ACC112 (cell line): ENCODE measurements around the gene LRCH1.

Experiments used
- H2AFZ ChIP-seq: fragments of 200-600 bp; sonication (generic); one replicate; pipeline ENCODE4 v1.6.0; 2017; ENCODE audit warnings: antibody characterized with exemption, low read length; ENCODE audit not compliant: unreplicated experiment
- H3K27ac ChIP-seq: fragments of 200-600 bp; sonication (generic); 2 replicates; pipeline ENCODE4 v1.5.1; 2014; ENCODE audit warnings: low read depth, mild to moderate bottlenecking, antibody characterized with exemption, low read length, moderate library complexity
- H3K27me3 ChIP-seq: fragments of 200-600 bp; sonication (generic); 2 replicates; pipeline ENCODE4 v1.6.1; 2014; ENCODE audit warnings: mild to moderate bottlenecking, antibody characterized with exemption, low read length, moderate library complexity, mixed read lengths; ENCODE audit not compliant: insufficient read depth
- H3K36me3 ChIP-seq: fragments of 200-600 bp; sonication (generic); 2 replicates; pipeline ENCODE4 v1.6.1; 2016; ENCODE audit warnings: mild to moderate bottlenecking, antibody characterized with exemption, low read length, moderate library complexity, mixed read lengths; ENCODE audit not compliant: insufficient read depth
- H3K4me1 ChIP-seq: fragments of 200-600 bp; sonication (generic); one replicate; pipeline ENCODE4 v1.6.1; 2016; ENCODE audit warnings: low read length, mixed read lengths; ENCODE audit not compliant: insufficient read depth, unreplicated experiment, control insufficient read depth
- H3K4me3 ChIP-seq: fragments of 200-600 bp; sonication (generic); 2 replicates; pipeline ENCODE4 v1.5.1; 2014; ENCODE audit warnings: mild to moderate bottlenecking, low read depth, low read length
- H3K79me2 ChIP-seq: fragments of 200-600 bp; sonication (generic); one replicate; pipeline ENCODE4 v1.6.0; 2016; ENCODE audit warnings: low read length; ENCODE audit not compliant: control insufficient read depth, unreplicated experiment, insufficient read depth

LRCH1 gene

GRCh38 chr13:46627462-46627861 is 74.5 kb downstream of the LRCH1 start:
- Histone ChIP-seq H3K27me3 (no peaks in the 10 kb centered on the region), H3K27ac (no peak overlapping the region), H3K36me3 (no peaks in the 10 kb centered on the region), H3K4me1 (peaks cover 9% of the 10 kb centered on the region), H3K79me2 (peaks cover 28% of the 10 kb centered on the region), H3K4me3 (no peak overlapping the region), H2AFZ (no peak overlapping the region)

GRCh38 chr13:46628622-46629365 is 75.8 kb downstream of the LRCH1 start:
- Histone ChIP-seq H3K36me3 (no peaks in the 10 kb centered on the region), H3K4me3 (no peak overlapping the region), H3K27me3 (no peaks in the 10 kb centered on the region), H3K27ac (no peak overlapping the region), H2AFZ (no peak overlapping the region), H3K4me1 (peaks cover 10% of the 10 kb centered on the region), H3K79me2 (peaks cover 26% of the 10 kb centered on the region)

- Histone ChIP-seq H3K36me3 (no peaks in the 10 kb centered on the region), H3K4me1 (peaks cover 10% of the 10 kb centered on the region), H3K79me2 (peaks cover 20% of the 10 kb centered on the region), H2AFZ (no peak overlapping the region), H3K27ac (no peak overlapping the region), H3K4me3 (no peak overlapping the region), H3K27me3 (no peaks in the 10 kb centered on the region)
Observed at GRCh38 chr13:46629811-46630413, 76.9 kb downstream of the LRCH1 start.

GRCh38 chr13:46630431-46631178 is 77.6 kb downstream of the LRCH1 start:
- H2AFZ ChIP-seq: no peak overlapping the region
- H3K4me1 ChIP-seq: peaks cover 10% of the 10 kb centered on the region
- no peak overlapping the region for H3K4me3 ChIP-seq
- H3K36me3 ChIP-seq: no peaks in the 10 kb centered on the region
- no peaks in the 10 kb centered on the region for H3K27me3 ChIP-seq
- H3K27ac ChIP-seq: no peak overlapping the region
- H3K79me2 ChIP-seq: peaks cover 17% of the 10 kb centered on the region

GRCh38 chr13:46631179-46631542 is 78.2 kb downstream of the LRCH1 start:
- peaks cover 10% of the 10 kb centered on the region for H3K4me1 ChIP-seq
- no peak overlapping the region for H2AFZ ChIP-seq
- no peak overlapping the region for H3K4me3 ChIP-seq
- no peaks in the 10 kb centered on the region for H3K36me3 ChIP-seq
- H3K27ac ChIP-seq: no peak overlapping the region
- H3K27me3 ChIP-seq: no peaks in the 10 kb centered on the region
- peaks cover 17% of the 10 kb centered on the region for H3K79me2 ChIP-seq

- no peak overlapping the region for H3K4me3 ChIP-seq
- no peaks in the 10 kb centered on the region for H3K36me3 ChIP-seq
- H3K27ac ChIP-seq: no peak overlapping the region
- H3K27me3 ChIP-seq: no peaks in the 10 kb centered on the region
- H2AFZ ChIP-seq: no peak overlapping the region
- H3K79me2 ChIP-seq: peaks cover 16% of the 10 kb centered on the region
- H3K4me1 ChIP-seq: peaks cover 10% of the 10 kb centered on the region
Observed at GRCh38 chr13:46632176-46632575, 79.2 kb downstream of the LRCH1 start.

- H3K36me3 ChIP-seq: no peaks in the 10 kb centered on the region
- no peak overlapping the region for H2AFZ ChIP-seq
- peak overlapping the region; percentile 13 for H3K27ac ChIP-seq
- H3K79me2 ChIP-seq: peaks cover 16% of the 10 kb centered on the region
- H3K4me1 ChIP-seq: peaks cover 10% of the 10 kb centered on the region
- no peak overlapping the region for H3K4me3 ChIP-seq
- no peaks in the 10 kb centered on the region for H3K27me3 ChIP-seq
Observed at GRCh38 chr13:46633416-46633815, 80.4 kb downstream of the LRCH1 start.

GRCh38 chr13:46636451-46636850 is 83.5 kb downstream of the LRCH1 start:
- H3K27ac ChIP-seq: no peak overlapping the region
- H3K4me3 ChIP-seq: no peak overlapping the region
- peaks cover 25% of the 10 kb centered on the region for H3K79me2 ChIP-seq
- H3K36me3 ChIP-seq: no peaks in the 10 kb centered on the region
- H3K4me1 ChIP-seq: peaks cover 25% of the 10 kb centered on the region
- no peak overlapping the region for H2AFZ ChIP-seq
- H3K27me3 ChIP-seq: no peaks in the 10 kb centered on the region

- peaks cover 30% of the 10 kb centered on the region for H3K4me1 ChIP-seq
- no peak overlapping the region for H3K4me3 ChIP-seq
- no peak overlapping the region for H2AFZ ChIP-seq
- no peak overlapping the region for H3K27ac ChIP-seq
- H3K79me2 ChIP-seq: peaks cover 29% of the 10 kb centered on the region
- H3K36me3 ChIP-seq: no peaks in the 10 kb centered on the region
- H3K27me3 ChIP-seq: no peaks in the 10 kb centered on the region
Observed at GRCh38 chr13:46637213-46637612, 84.2 kb downstream of the LRCH1 start.

- Histone ChIP-seq H3K36me3 (no peaks in the 10 kb centered on the region), H3K4me3 (no peak overlapping the region), H3K79me2 (peaks cover 36% of the 10 kb centered on the region)
Observed at GRCh38 chr13:46638262-46638661, 85.3 kb downstream of the LRCH1 start.

More at GRCh38 chr13:46638262-46638661, 85.3 kb downstream of the LRCH1 start:
- Histone ChIP-seq H3K27me3 (no peaks in the 10 kb centered on the region), H3K27ac (no peak overlapping the region), H3K4me1 (peaks cover 25% of the 10 kb centered on the region), H2AFZ (no peak overlapping the region)
